PC-9 (cell line): ENCODE measurements around the gene PTCD3. TPM values are rescaled to one million over a fixed set of nuclear protein-coding genes. Genes with fewer than 3 reads are reported as not detected.

Experiments used
- BruUV-seq: library from RNA; stranded (reverse); fragments of 400-500 nt; replicated peaks from 2 replicates; lab custom pipeline; 2021; lab: Mats Ljungman, UMichigan
- CTCF ChIA-PET: fragments of 300-600 bp; sonication (Branson Sonifier 250); formaldehyde crosslinking; loops from one replicate; lab custom pipeline; 2022; ENCODE audit warnings: antibody characterized with exemption; lab: Charles Lee
- POLR2A ChIA-PET: fragments of 300-600 bp; sonication (Branson Sonifier 250); formaldehyde crosslinking; loops from one replicate; lab custom pipeline; 2022; ENCODE audit warnings: antibody characterized with exemption; ENCODE audit not compliant: unreplicated experiment; lab: Charles Lee
- DNase-seq, 2 experiments: peaks; one replicate each; pipeline versions ENCODE4 v3.0.0 to v3.0.0-alpha.2; 2015 to 2022; ENCODE audit warnings: mixed read lengths in 1 of 2
- H2AFZ ChIP-seq: fragments of 200-600 bp; sonication (generic); 2 replicates; pipeline ENCODE4 v1.8.1; 2017; ENCODE audit warnings: antibody characterized with exemption
- H3F3A ChIP-seq: fragments of 200-600 bp; sonication (generic); 2 replicates; pipeline ENCODE4 v1.8.1; 2017; ENCODE audit warnings: antibody characterized with exemption, mild to moderate bottlenecking, low read depth; ENCODE audit not compliant: insufficient read depth
- H3K27ac ChIP-seq: fragments of 200-600 bp; sonication (generic); 2 replicates; pipeline ENCODE4 v1.6.1; 2016; ENCODE audit warnings: mixed run types
- H3K27me3 ChIP-seq: fragments of 200-600 bp; sonication (generic); 2 replicates; pipeline ENCODE4 v1.6.1; 2016; ENCODE audit warnings: low read depth, mixed run types; ENCODE audit not compliant: insufficient read depth
- H3K36me3 ChIP-seq: fragments of 200-600 bp; sonication (generic); 2 replicates; pipeline ENCODE4 v1.6.1; 2016; ENCODE audit warnings: low read depth, mixed run types
- H3K4me1 ChIP-seq: fragments of 200-600 bp; sonication (generic); replicated peaks from 2 replicates; pipeline ENCODE4 v1.6.1; 2016; ENCODE audit warnings: mixed run types; ENCODE audit not compliant: insufficient read depth
- H3K4me2 ChIP-seq: fragments of 200-600 bp; sonication (generic); 2 replicates; pipeline ENCODE4 v1.6.1; 2017; ENCODE audit warnings: mixed run types
- H3K4me3 ChIP-seq: fragments of 200-600 bp; sonication (generic); 2 replicates; pipeline ENCODE4 v1.6.1; 2016; ENCODE audit warnings: mixed run types
- H3K79me2 ChIP-seq: fragments of 200-600 bp; sonication (generic); 2 replicates; pipeline ENCODE4 v1.6.1; 2017; ENCODE audit warnings: low read depth, mixed run types
- H3K9me2 ChIP-seq: fragments of 200-600 bp; sonication (generic); 2 replicates; pipeline ENCODE4 v1.8.1; 2017; ENCODE audit warnings: mild to moderate bottlenecking; ENCODE audit not compliant: insufficient read depth
- H3K9me3 ChIP-seq: fragments of 200-600 bp; sonication (generic); 2 replicates; pipeline ENCODE4 v1.8.1; 2016; ENCODE audit warnings: low read depth; ENCODE audit not compliant: insufficient read depth
- H4K20me1 ChIP-seq: fragments of 200-600 bp; sonication (generic); 2 replicates; pipeline ENCODE4 v1.8.1; 2017; ENCODE audit not compliant: insufficient read depth
- EZH2 ChIP-seq: fragments of 200-600 bp; sonication (generic); IDR thresholded peaks from 2 replicates; pipeline ENCODE4 v1.8.0; 2017; ENCODE audit warnings: antibody characterized with exemption, low read depth
- intact Hi-C: fragments of 100-400 bp; cut with micrococcal nuclease; formaldehyde crosslinking; loops from one replicate; pipeline ENCODE4 v1.10.0; 2022; ENCODE audit not compliant: unreplicated experiment
- total RNA-seq: library from RNA; stranded (reverse); gene quantifications from 2 replicates; pipeline ENCODE4 v1.2.3, GENCODE V29; 2021
- TF ChIP-seq, protein P1 (sequence below): fragments of 200-600 bp; sonication (generic); conservative IDR thresholded peaks from 2 replicates; pipeline ENCODE4 v1.6.1; 2017; ENCODE audit warnings: mixed run types, antibody characterized with exemption, mild to moderate bottlenecking, moderate library complexity

The PTCD3 gene
- total RNA-seq, 1 experiment from 2014 or later: 82.7 TPM

DNA sequence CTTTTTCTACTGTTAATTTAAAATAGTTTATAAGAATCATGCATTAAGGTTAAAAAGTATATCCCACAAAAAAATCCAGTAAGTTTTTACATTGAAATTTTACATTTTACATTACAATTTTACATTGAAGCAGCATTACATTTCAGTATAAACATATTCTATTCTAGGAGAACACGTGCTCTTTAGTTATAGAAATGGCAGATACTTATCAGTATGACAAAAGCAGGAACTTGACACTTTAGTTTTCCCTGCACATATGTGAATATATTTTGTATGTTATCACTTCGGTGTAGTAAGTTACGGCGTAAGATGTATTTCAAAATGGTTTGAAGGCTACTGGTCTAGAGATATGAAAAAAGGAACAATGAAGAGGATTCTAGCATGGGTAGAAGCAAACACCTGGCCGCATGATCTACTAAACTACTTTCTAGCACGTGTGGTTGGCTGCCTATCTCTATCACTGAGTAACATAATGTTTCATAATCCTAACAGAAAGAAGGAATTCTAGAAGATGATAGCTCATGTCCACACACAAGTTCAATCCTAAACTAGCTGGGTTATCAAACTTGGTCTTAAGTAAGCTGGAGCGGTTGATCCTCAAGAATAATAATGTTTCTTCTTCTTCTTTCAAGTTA is 83.9 kb downstream of the PTCD3 start:
- Histone ChIP-seq H3K4me1 (peaks cover 13% of the 10 kb centered on the region), H3K27ac (no peak overlapping the region), H3K4me3 (no peak overlapping the region), H3K27me3 (no peaks in the 10 kb centered on the region), H2AFZ (no peak overlapping the region), H3K4me2 (no peak overlapping the region), H3K36me3 (0 out of 2 replicates have a peak, but pooled peaks cover 10% of the 10 kb centered on the region), H3K9me2 (no peaks in the 10 kb centered on the region), H3F3A (peaks cover 19% of the 10 kb centered on the region; the same call in 1 of the 2 replicates), H4K20me1 (peaks cover 89% of the 10 kb centered on the region), H3K9me3 (no peaks in the 10 kb centered on the region), H3K79me2 (peaks cover 97% of the 10 kb centered on the region)
- BruUV-seq: no TSS peak
- ChIA-PET POLR2A (no interaction called here), CTCF (no interaction called here)
- intact Hi-C loops: loop anchor here (10.0 kb wide), 2 partner anchors 365 to 515 kb away; no protein-coding TSS in a partner anchor
- no peak for DNase-seq
- TF ChIP-seq, protein P1, sequence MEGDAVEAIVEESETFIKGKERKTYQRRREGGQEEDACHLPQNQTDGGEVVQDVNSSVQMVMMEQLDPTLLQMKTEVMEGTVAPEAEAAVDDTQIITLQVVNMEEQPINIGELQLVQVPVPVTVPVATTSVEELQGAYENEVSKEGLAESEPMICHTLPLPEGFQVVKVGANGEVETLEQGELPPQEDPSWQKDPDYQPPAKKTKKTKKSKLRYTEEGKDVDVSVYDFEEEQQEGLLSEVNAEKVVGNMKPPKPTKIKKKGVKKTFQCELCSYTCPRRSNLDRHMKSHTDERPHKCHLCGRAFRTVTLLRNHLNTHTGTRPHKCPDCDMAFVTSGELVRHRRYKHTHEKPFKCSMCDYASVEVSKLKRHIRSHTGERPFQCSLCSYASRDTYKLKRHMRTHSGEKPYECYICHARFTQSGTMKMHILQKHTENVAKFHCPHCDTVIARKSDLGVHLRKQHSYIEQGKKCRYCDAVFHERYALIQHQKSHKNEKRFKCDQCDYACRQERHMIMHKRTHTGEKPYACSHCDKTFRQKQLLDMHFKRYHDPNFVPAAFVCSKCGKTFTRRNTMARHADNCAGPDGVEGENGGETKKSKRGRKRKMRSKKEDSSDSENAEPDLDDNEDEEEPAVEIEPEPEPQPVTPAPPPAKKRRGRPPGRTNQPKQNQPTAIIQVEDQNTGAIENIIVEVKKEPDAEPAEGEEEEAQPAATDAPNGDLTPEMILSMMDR: no peak
- TF ChIP-seq EZH2: no peak

Other genes with a start within 250 kb of the PTCD3 start
- 5.9 and 7.2 TPM in 2 replicates for gene ST3GAL5, start 217.2 kb upstream of the PTCD3 start, total RNA-seq
- 23.1 and 29.7 TPM in 2 replicates for gene POLR1A, start 349 bp upstream of the PTCD3 start, total RNA-seq
- gene IMMT, start 89.2 kb downstream of the PTCD3 start, total RNA-seq: 108 and 114 TPM in 2 replicates
- 25.2 and 28.1 TPM in 2 replicates for gene MRPL35, start 93.2 kb downstream of the PTCD3 start, total RNA-seq
- 0.25 and 0.31 TPM in 2 replicates for gene REEP1, start 231.4 kb downstream of the PTCD3 start, total RNA-seq